Measurements from ENCODE around the gene DDX47. TPM values are rescaled to one million over a fixed set of nuclear protein-coding genes. Genes with fewer than 3 reads are reported as not detected.
"Not testable (repeated sequence)": the region's sequence is repeated elsewhere in the genome, so short reads cannot be mapped to it uniquely, and the experiment has no call there.

The DDX47 gene
- polyA plus RNA-seq, 1 experiment: 113 TPM

GRCh38 chr12:12819221-12819620 is 6.1 kb downstream of the DDX47 start:
- CTCF ChIA-PET: interaction anchor here (0.7 to 3.2 kb wide), 3 partner anchors 25 to 167 kb away, joined by 3 to 13 read pairs (median 3); no protein-coding TSS in a partner anchor
- POLR2A ChIA-PET: interaction anchor here (0.6 to 1.5 kb wide), 5 partner anchors 9 to 387 kb away, joined by 3 to 8 read pairs (median 3); partner anchors contain the start of gene GPRC5A

GRCh38 chr12:12819752-12820311 is 6.7 kb downstream of the DDX47 start:
- peak overlapping the region; percentile 82 for H3K27ac ChIP-seq (ENCODE audit: low read depth, low read length)
- CTCF ChIA-PET: interaction anchor here (0.6 to 3.2 kb wide), 2 partner anchors 30 to 83 kb away, joined by 3 to 13 read pairs; no protein-coding TSS in a partner anchor
- no peak overlapping the region for H3K4me3 ChIP-seq (ENCODE audit: low read depth, low read length)
- POLR2A ChIA-PET: interaction anchor here (0.7 to 1.5 kb wide), 5 partner anchors 9 to 94 kb away, joined by 3 to 8 read pairs (median 3); partner anchors contain the start of gene GPRC5A
- H3K9me3 ChIP-seq (ENCODE audit: control insufficient read depth, insufficient read depth, low read length): no peaks in the 10 kb centered on the region
- DNase-seq (ENCODE audit: low read depth, low spot score): peak; percentile 81
- TF ChIP-seq CTCF (IDR thresholded peaks at IDR 0.05; ENCODE audit: low read depth, low read length): peak; percentile 30
- H3K27me3 ChIP-seq (ENCODE audit: control insufficient read depth, insufficient read depth, low read length): no peaks in the 10 kb centered on the region

More at GRCh38 chr12:12819221-12819620, 6.1 kb downstream of the DDX47 start:
- no peaks in the 10 kb centered on the region for H3K9me3 ChIP-seq (ENCODE audit: control insufficient read depth, insufficient read depth, low read length)
- H3K4me3 ChIP-seq (ENCODE audit: low read depth, low read length): no peak overlapping the region
- TF ChIP-seq CTCF (IDR thresholded peaks at IDR 0.05; ENCODE audit: low read depth, low read length): no peak
- no peaks in the 10 kb centered on the region for H3K27me3 ChIP-seq (ENCODE audit: control insufficient read depth, insufficient read depth, low read length)
- H3K27ac ChIP-seq (ENCODE audit: low read depth, low read length): peak overlapping the region; percentile 82
- DNase-seq (ENCODE audit: low read depth, low spot score): no peak

- H3K4me3 ChIP-seq (ENCODE audit: low read depth, low read length); H3K27me3 ChIP-seq (ENCODE audit: control insufficient read depth, insufficient read depth, low read length); DNase-seq (ENCODE audit: low read depth, low spot score); H3K9me3 ChIP-seq (ENCODE audit: control insufficient read depth, insufficient read depth, low read length): not testable (repeated sequence)
- POLR2A ChIA-PET: interaction anchor here (0.7 to 1.5 kb wide), 3 partner anchors 33 to 94 kb away, joined by 3 to 8 read pairs (median 3); partner anchors contain the start of gene GPRC5A
- peak overlapping the region; percentile 82 for H3K27ac ChIP-seq (ENCODE audit: low read depth, low read length)
- CTCF ChIA-PET: interaction anchor here (0.6 to 3.2 kb wide), 3 partner anchors 8 to 84 kb away, joined by 3 to 13 read pairs (median 9); no protein-coding TSS in a partner anchor
Measured at GRCh38 chr12:12820376-12820775, 7.2 kb downstream of the DDX47 start.

GRCh38 chr12:12821975-12822374 is 8.8 kb downstream of the DDX47 start:
- no peak for TF ChIP-seq CTCF (IDR thresholded peaks at IDR 0.05; ENCODE audit: low read depth, low read length)
- CTCF ChIA-PET: interaction anchor here (0.8 to 2.0 kb wide), 6 partner anchors 8 to 85 kb away, joined by 4 to 9 read pairs (median 6); no protein-coding TSS in a partner anchor
- H3K9me3 ChIP-seq (ENCODE audit: control insufficient read depth, insufficient read depth, low read length): no peaks in the 10 kb centered on the region
- H3K27ac ChIP-seq (ENCODE audit: low read depth, low read length): no peak overlapping the region
- POLR2A ChIA-PET: no interaction called here
- H3K4me3 ChIP-seq (ENCODE audit: low read depth, low read length): no peak overlapping the region
- no peaks in the 10 kb centered on the region for H3K27me3 ChIP-seq (ENCODE audit: control insufficient read depth, insufficient read depth, low read length)
- no peak for DNase-seq (ENCODE audit: low read depth, low spot score)

- ChIA-PET CTCF (interaction anchor here (1.4 to 1.9 kb wide), 2 partner anchors 14 to 34 kb away, joined by 7 to 8 read pairs; no protein-coding TSS in a partner anchor), POLR2A (interaction anchor here (0.5 to 0.7 kb wide), 2 partner anchors 9 to 81 kb away, joined by 3 read pairs; no protein-coding TSS in a partner anchor)
- no peak for DNase-seq (ENCODE audit: low read depth, low spot score)
- Histone ChIP-seq H3K27ac (ENCODE audit: low read depth, low read length) (peak overlapping the region; percentile 33), H3K4me3 (ENCODE audit: low read depth, low read length) (no peak overlapping the region), H3K9me3 (ENCODE audit: control insufficient read depth, insufficient read depth, low read length) (no peaks in the 10 kb centered on the region), H3K27me3 (ENCODE audit: control insufficient read depth, insufficient read depth, low read length) (no peaks in the 10 kb centered on the region)
- no peak for TF ChIP-seq CTCF (IDR thresholded peaks at IDR 0.05; ENCODE audit: low read depth, low read length)
Measured at GRCh38 chr12:12822886-12823285, 9.7 kb downstream of the DDX47 start.
